K562 (cell line): ENCODE measurements around the gene TMEM117. TPM values are rescaled to one million over a fixed set of nuclear protein-coding genes. Genes with fewer than 3 reads are reported as not detected.

Source experiments
- CBFA2T2 ChIP-seq: fragments of 450-650 bp; conservative IDR thresholded peaks from 2 replicates; pipeline ENCODE4 v1.6.1; 2017; ENCODE audit warnings: mild to moderate bottlenecking
- EWSR1 ChIP-seq: fragments of 450-650 bp; IDR thresholded peaks from 2 replicates; pipeline ENCODE4 v1.6.1; 2018; ENCODE audit warnings: borderline replicate concordance, mild to moderate bottlenecking, low read depth, moderate library complexity; ENCODE audit not compliant: partially characterized antibody
- GABPB2 ChIP-seq: fragments of 250-450 bp; sonication (Bioruptor Pico); conservative IDR thresholded peaks from 2 replicates; pipeline ENCODE4 v1.5.1; 2021; ENCODE audit warnings: mild to moderate bottlenecking
- HLTF ChIP-seq: fragments of 450-650 bp; IDR thresholded peaks from 2 replicates; pipeline ENCODE4 v1.6.1; 2016
- HNRNPK ChIP-seq: fragments of 200-400 bp; formaldehyde crosslinking; IDR thresholded peaks from one replicate; pipeline ENCODE4 v1.6.1; 2018; ENCODE audit warnings: mild to moderate bottlenecking, low read depth, low read length; ENCODE audit not compliant: poor library complexity, severe bottlenecking
- HOXB6 ChIP-seq: fragments of 250-450 bp; sonication (Bioruptor Pico); IDR thresholded peaks from 2 replicates; pipeline ENCODE4 v1.5.1; 2022; ENCODE audit warnings: mild to moderate bottlenecking, borderline replicate concordance
- ILF3 ChIP-seq: fragments of 450-650 bp; IDR thresholded peaks from 2 replicates; pipeline ENCODE4 v1.6.1; 2018; ENCODE audit warnings: antibody characterized with exemption, mild to moderate bottlenecking, moderate library complexity, borderline replicate concordance
- MYC ChIP-seq, 2 experiments: fragments of 250-450 bp in 1 of 2; sonication (Bioruptor Pico) in 1 of 2; IDR thresholded peaks; 2 replicates each; pipeline versions ENCODE4 v1.5.1 to v1.6.1; 2012 to 2021; ENCODE audit warnings: low read depth in 2 of 2, borderline replicate concordance in 1 of 2, improper control_type of control experiment in 1 of 2, low read length in 1 of 2, mild to moderate bottlenecking in 1 of 2, moderate library complexity in 1 of 2
- PHF8 ChIP-seq: fragments of 200-600 bp; sonication (generic); IDR thresholded peaks from 2 replicates; pipeline ENCODE4 v1.6.1; 2012; ENCODE audit warnings: mixed run types, mild to moderate bottlenecking, inconsistent platforms, low read length, moderate library complexity, borderline replicate concordance
- POLR2AphosphoS2 ChIP-seq: IDR thresholded peaks from 2 replicates; pipeline ENCODE4 v1.6.1; 2012; ENCODE audit warnings: low read length, improper control_type of control experiment
- PTRF ChIP-seq: fragments of 450-650 bp; IDR thresholded peaks from 2 replicates; pipeline ENCODE4 v1.6.1; 2016; ENCODE audit warnings: mild to moderate bottlenecking, missing genetic modification characterization, missing compliant biosample characterization
- TFAM ChIP-seq: fragments of 250-450 bp; sonication (Bioruptor Pico); conservative IDR thresholded peaks from 2 replicates; pipeline ENCODE4 v1.5.0; 2021; ENCODE audit warnings: mild to moderate bottlenecking, moderate library complexity
- polyA plus RNA-seq, 8 experiments: library from polyadenylated mRNA; depleted of rRNA in 4 of 8; stranded (reverse) in 5 of 8; unstranded in 3 of 8; fragments of >200 nt; fragmentation: Nextera tagmentation in 2 of 8; fragmentation: Illumina TruSeq in 1 of 8; extraction: Ambion mirVana in 2 of 8; extraction: Trizol in 1 of 8; gene quantifications; 2 replicates each; pipeline versions ENCODE4 v1.2.1 to v1.2.3, GENCODE V29; 2011 to 2014; ENCODE audit warnings: inconsistent platforms in 1 of 8, missing spikeins in 1 of 8
- total RNA-seq, 7 experiments: library from RNA; depleted of rRNA in 6 of 7; stranded (reverse); fragments of >200 nt in 6 of 7; fragmentation: Illumina TruSeq in 2 of 7; extraction: Trizol in 2 of 7; gene quantifications; 2 replicates each; pipeline versions ENCODE4 v1.2.1 to v1.2.3, GENCODE V29; 2011 to 2021; ENCODE audit warnings: low replicate concordance in 1 of 7
- TF ChIP-seq, protein P1 (sequence below), 2 experiments: fragments of 450-650 bp; IDR thresholded peaks; 2 replicates each; pipeline ENCODE4 v1.6.1; 2016; ENCODE audit warnings: mild to moderate bottlenecking in 2 of 2, borderline replicate concordance in 1 of 2, low read depth in 1 of 2, moderate library complexity in 1 of 2
- TF ChIP-seq, protein P2 (sequence below): fragments of 250-450 bp; sonication (Bioruptor Pico); IDR thresholded peaks from 2 replicates; pipeline ENCODE4 v1.8.0; 2022; ENCODE audit warnings: moderate library complexity, mild to moderate bottlenecking, inconsistent platforms
- TF ChIP-seq, protein P3 (sequence below): fragments of 250-450 bp; sonication (Bioruptor Pico); IDR thresholded peaks from 2 replicates; pipeline ENCODE4 v1.5.0; 2022; ENCODE audit warnings: mild to moderate bottlenecking

TMEM117 gene
- total and polyA plus RNA-seq, 9 of the 15 experiments (the other 6 are each of a cell fraction or from before 2014, with no cell fraction given) = 0.31 to 2.8 (median 1.0) TPM

DNA sequence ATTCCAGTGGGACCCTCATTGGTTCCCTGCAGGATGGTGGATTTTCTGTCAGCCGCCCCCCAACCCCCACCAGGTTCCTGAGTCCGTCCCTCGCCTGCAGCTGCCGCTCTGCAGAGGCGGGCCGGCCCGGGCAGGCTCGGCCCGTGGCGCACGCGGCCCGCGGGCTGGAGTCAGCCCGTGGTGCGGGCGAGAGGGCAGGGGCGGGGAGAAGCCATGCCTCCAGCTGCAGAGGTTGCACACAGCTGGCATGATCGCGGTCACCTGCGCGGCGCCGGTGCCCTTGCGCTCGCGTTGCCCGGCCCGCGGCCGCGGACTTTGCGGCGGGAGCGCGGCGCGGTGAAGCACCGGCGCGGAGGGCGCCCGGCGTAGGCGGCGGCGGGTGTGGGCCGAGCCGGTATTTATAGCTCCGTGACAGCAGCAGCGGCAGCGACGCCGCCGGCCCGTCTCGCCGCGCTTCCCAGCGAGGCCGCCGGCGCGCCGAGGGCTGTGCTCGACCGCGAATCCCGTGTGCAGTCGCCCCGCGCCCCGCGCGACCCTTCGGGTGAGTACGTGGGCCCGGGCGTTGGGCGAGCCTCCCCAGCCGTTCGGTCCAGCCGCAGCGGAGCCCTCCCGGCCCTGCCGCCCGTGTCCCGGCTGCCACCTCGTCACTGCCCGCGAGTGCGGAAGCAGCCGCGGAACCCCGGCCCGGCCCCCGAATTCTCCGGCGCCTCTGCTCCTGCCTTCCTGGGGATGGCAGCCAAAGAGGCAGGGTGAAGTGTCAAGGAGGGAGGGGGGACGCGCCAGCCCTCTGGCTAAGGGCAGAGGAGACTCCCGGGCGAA is at the start of gene TMEM117 (continued):
- TF ChIP-seq, protein P1, sequence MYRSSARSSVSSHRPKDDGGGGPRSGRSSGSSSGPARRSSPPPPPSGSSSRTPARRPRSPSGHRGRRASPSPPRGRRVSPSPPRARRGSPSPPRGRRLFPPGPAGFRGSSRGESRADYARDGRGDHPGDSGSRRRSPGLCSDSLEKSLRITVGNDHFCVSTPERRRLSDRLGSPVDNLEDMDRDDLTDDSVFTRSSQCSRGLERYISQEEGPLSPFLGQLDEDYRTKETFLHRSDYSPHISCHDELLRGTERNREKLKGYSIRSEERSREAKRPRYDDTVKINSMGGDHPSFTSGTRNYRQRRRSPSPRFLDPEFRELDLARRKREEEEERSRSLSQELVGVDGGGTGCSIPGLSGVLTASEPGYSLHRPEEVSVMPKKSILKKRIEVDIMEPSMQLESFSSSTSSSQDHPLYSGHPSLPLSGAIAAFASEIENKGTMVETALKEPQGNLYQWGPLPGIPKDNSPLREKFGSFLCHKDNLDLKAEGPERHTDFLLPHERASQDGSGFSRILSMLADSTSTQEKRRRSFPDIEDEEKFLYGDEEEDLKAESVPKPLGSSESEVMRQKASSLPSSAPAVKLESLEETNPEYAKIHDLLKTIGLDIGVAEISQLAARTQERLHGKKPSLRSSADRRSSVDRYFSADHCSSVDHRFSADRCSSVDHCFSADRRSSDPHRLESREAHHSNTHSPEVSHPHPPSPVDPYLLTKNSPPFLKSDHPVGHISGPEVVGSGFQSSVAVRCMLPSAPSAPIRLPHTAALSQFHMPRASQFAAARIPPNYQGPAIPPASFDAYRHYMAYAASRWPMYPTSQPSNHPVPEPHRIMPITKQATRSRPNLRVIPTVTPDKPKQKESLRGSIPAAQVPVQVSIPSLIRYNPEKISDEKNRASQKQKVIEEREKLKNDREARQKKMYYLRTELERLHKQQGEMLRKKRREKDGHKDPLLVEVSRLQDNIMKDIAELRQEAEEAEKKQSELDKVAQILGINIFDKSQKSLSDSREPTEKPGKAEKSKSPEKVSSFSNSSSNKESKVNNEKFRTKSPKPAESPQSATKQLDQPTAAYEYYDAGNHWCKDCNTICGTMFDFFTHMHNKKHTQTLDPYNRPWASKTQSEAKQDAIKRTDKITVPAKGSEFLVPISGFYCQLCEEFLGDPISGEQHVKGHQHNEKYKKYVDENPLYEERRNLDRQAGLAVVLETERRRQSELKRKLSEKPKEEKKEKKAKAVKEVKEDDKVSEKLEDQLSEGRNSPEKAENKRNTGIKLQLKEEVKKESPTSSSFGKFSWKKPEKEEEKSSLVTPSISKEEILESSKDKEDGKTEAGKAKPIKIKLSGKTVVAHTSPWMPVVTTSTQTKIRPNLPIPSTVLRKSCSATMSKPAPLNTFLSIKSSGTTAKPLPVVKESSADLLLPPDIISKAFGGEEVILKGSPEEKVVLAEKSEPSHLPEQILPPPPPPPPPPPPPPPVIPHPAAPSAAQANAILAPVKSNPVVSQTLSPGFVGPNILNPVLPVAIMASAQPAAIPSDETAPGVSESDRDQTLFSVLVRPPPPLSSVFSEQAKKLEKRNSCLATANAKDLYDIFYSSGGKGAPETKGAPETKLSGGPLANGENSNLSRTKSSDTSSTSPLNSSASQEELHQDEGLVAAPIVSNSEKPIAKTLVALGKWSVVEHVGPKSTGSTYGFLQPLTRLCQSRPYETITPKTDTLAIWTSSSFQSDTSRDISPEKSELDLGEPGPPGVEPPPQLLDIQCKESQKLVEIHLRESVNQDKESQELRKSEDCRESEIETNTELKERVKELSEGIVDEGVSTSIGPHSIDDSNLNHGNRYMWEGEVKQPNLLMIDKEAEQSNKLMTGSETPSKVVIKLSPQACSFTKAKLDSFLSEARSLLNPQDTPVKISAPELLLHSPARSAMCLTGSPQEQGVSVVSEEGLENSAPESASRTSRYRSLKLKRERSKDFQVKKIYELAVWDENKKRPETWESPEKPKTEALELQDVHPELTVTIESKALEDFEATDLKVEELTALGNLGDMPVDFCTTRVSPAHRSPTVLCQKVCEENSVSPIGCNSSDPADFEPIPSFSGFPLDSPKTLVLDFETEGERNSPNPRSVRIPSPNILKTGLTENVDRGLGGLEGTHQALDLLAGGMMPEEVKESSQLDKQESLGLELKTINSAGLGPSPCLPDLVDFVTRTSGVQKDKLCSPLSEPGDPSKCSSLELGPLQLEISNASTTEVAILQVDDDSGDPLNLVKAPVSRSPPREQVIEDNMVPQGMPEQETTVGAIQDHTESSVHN (IDR thresholded peaks at IDR 0.05; ENCODE audit: borderline replicate concordance in 1 of 2, low read depth in 1 of 2) = no peak
- no peak for TF ChIP-seq TFAM (CRISPR knock-in tag)
- TF ChIP-seq, protein P2, sequence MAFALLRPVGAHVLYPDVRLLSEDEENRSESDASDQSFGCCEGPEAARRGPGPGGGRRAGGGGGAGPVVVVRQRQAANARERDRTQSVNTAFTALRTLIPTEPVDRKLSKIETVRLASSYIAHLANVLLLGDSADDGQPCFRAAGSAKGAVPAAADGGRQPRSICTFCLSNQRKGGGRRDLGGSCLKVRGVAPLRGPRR (CRISPR knock-in tag) = no peak
- TF ChIP-seq POLR2AphosphoS2 = no peak
- no peak for TF ChIP-seq HLTF
- no peak for TF ChIP-seq HOXB6
- no peak for TF ChIP-seq CBFA2T2
- TF ChIP-seq MYC (IDR thresholded peaks at IDR 0.05; ENCODE audit: low read depth, low read length) = 0 out of 2 replicates have a peak, but pooled peaks have one; percentile 20
- no peak for TF ChIP-seq MYC (CRISPR knock-in tag; IDR thresholded peaks at IDR 0.05; ENCODE audit: borderline replicate concordance, low read depth)
- TF ChIP-seq PTRF (tag) = no peak
- TF ChIP-seq, protein P3, sequence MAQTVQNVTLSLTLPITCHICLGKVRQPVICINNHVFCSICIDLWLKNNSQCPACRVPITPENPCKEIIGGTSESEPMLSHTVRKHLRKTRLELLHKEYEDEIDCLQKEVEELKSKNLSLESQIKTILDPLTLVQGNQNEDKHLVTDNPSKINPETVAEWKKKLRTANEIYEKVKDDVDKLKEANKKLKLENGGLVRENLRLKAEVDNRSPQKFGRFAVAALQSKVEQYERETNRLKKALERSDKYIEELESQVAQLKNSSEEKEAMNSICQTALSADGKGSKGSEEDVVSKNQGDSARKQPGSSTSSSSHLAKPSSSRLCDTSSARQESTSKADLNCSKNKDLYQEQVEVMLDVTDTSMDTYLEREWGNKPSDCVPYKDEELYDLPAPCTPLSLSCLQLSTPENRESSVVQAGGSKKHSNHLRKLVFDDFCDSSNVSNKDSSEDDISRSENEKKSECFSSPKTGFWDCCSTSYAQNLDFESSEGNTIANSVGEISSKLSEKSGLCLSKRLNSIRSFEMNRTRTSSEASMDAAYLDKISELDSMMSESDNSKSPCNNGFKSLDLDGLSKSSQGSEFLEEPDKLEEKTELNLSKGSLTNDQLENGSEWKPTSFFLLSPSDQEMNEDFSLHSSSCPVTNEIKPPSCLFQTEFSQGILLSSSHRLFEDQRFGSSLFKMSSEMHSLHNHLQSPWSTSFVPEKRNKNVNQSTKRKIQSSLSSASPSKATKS = no peak
- TF ChIP-seq HNRNPK = no peak
- no peak for TF ChIP-seq EWSR1
- peak; percentile 75; the same call in 1 of the 2 replicates for TF ChIP-seq PHF8
- TF ChIP-seq GABPB2 = no peak
- TF ChIP-seq ILF3 = peak; percentile 11; the same call in 1 of the 2 replicates
